ENCODE measurements around the gene IL25.

The IL25 gene

DNA sequence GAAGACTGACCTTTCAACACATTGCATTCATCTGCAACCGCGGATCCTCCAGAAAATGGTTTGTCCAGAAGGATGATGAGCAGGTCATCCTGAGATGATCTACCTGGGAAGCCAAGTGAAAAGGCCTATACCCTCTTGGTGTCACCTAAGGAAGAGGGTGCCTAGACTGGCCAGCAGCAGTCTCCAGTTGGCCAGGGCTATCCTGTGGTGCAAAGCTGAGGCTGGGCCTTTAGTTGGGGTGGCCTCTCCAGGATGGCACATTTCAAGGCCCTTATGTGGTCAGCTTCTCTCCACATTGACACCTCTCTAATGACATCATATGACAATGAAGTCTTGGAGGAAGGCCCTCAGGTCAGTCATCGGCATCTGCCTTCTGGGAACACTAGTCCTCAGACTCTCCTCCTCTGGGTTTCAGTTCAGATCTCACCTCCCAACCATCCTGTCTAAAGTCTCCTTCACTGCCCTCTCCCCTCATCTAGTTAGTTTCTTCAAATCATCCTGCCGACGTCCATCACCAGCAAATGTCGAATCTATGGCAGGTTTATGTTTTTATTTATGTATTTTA, 16.7 kb upstream of the IL25 start:
- no peak for DNase-seq (ENCODE audit: extremely low read depth, low read depth)
- TF ChIP-seq, protein P1, sequence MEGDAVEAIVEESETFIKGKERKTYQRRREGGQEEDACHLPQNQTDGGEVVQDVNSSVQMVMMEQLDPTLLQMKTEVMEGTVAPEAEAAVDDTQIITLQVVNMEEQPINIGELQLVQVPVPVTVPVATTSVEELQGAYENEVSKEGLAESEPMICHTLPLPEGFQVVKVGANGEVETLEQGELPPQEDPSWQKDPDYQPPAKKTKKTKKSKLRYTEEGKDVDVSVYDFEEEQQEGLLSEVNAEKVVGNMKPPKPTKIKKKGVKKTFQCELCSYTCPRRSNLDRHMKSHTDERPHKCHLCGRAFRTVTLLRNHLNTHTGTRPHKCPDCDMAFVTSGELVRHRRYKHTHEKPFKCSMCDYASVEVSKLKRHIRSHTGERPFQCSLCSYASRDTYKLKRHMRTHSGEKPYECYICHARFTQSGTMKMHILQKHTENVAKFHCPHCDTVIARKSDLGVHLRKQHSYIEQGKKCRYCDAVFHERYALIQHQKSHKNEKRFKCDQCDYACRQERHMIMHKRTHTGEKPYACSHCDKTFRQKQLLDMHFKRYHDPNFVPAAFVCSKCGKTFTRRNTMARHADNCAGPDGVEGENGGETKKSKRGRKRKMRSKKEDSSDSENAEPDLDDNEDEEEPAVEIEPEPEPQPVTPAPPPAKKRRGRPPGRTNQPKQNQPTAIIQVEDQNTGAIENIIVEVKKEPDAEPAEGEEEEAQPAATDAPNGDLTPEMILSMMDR (IDR thresholded peaks at IDR 0.05; ENCODE audit: low read depth, low read length) = no peak

DNA sequence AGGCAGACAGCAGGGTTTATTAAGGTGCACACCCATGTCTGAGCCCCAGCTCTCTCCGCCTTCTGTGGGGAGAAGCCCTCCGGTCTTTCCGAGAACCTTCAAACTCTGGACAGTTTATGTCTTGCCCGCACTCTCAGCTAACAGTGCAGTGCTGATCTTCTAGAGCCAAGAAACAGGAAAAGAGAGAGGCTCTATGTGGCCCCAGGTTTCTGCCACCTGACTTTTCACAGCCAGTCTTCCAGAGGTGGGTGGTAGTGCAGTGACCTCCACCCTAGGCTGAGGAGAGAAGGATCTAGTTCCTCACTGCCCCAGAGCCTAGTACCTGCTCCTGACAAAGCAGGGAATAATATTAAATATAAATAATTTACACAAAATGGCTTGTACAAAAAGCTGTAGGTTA, 15.9 kb upstream of the IL25 start:
- TF ChIP-seq, protein P1 (IDR thresholded peaks at IDR 0.05; ENCODE audit: low read depth, low read length) = no peak
- DNase-seq (ENCODE audit: extremely low read depth, low read depth) = no peak

DNA sequence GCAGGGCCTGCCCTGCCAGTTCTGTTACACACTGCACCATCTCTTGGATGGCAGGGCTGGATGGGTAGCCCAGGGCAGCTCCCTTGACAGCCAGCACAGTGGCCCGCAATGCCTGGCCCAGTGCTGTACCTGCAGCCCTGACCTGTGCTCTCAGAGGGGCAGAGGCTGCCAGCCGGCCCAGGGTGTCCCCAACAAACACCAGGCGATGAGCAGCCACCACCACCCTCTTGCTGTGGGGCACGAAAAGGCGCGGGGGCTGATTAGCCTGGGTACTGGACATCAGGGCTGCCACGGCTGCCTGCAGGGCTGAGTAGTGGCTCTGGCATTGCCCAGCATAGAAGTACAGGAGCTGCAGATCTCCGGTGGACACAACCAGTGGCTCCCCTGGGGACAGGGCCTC, 15.3 kb upstream of the IL25 start:
- DNase-seq (ENCODE audit: extremely low read depth, low read depth) = no peak
- TF ChIP-seq, protein P1 (IDR thresholded peaks at IDR 0.05; ENCODE audit: low read depth, low read length) = no peak

DNA sequence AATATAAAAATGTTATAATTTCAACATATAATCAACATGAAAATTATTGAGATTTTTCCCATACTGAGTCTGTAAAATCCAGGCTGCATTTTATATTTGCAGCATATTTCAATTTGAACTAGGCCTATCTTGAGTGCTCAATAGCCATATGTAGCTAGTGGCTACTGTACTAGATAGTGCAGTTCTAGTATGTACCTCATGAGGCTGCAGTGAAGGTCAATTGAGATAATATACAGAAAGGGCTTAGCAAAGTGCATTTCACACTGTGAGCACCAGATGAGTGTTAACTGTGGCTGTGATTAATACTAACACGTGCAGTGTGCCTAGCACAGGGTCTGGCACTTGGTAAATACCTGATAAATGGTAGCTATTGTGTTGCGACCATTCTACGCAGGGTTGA, 14.6 kb upstream of the IL25 start:
- DNase-seq (ENCODE audit: extremely low read depth, low read depth) = no peak
- TF ChIP-seq, protein P1 (IDR thresholded peaks at IDR 0.05; ENCODE audit: low read depth, low read length) = no peak

DNA sequence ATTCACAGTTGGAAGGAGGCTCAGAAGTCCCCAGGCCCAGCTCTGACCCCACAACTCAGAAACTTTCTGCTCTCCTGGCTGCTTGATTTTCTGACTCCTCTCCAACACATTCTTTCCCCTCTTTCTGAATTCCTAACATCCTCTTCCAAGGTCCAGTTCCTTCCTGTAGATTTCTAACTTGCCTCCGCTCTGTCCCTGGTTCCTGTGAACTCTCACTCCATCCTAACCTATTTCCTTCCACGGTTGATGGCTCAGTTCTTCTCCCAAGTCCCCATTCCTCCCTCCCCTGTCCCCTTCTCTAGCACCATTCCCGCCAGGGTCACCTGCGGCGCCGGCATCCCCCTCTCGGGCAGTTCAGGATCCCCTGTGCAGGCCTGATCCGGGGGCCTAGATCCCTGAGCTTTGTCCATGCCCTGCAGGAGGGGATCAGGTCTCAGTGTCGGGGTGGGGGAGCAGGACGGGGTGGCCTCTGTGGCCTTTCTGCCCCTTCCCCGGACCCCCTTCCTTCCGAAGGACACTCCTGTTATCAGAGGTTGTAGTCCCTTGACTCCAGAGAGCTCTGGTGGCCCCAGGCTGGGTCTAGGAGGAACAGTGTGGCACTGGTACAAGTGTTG, 13.9 kb upstream of the IL25 start:
- DNase-seq (ENCODE audit: extremely low read depth, low read depth) = no peak

DNA sequence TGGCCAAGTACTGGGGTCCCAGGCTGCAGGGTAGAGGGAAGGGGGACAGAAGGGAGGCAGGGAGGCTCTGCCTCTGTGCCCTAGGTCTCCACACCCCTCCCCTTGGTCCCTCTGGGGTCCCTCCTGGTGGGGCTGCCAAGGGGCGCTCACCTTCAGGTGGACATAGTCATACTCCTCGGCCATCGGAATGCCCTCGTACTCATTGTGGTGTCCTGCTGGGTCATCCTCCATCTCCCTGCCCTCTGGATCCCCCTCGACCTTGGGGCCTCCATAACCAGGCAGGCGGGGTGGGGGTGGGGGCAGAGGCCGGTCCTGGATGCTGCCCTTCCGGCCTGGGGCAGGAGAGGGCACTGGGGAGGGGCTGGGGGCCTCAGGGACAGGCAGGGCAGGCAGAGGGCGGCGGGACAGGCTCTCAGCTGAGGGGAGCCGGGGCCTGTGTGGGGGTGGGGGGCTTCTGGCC, 13.4 kb upstream of the IL25 start:
- TF ChIP-seq, protein P1 (IDR thresholded peaks at IDR 0.05; ENCODE audit: low read depth, low read length) = no peak

More for the DNA sequence above, 13.9 kb upstream of the IL25 start:
- TF ChIP-seq, protein P1 (IDR thresholded peaks at IDR 0.05; ENCODE audit: low read depth, low read length) = no peak

DNA sequence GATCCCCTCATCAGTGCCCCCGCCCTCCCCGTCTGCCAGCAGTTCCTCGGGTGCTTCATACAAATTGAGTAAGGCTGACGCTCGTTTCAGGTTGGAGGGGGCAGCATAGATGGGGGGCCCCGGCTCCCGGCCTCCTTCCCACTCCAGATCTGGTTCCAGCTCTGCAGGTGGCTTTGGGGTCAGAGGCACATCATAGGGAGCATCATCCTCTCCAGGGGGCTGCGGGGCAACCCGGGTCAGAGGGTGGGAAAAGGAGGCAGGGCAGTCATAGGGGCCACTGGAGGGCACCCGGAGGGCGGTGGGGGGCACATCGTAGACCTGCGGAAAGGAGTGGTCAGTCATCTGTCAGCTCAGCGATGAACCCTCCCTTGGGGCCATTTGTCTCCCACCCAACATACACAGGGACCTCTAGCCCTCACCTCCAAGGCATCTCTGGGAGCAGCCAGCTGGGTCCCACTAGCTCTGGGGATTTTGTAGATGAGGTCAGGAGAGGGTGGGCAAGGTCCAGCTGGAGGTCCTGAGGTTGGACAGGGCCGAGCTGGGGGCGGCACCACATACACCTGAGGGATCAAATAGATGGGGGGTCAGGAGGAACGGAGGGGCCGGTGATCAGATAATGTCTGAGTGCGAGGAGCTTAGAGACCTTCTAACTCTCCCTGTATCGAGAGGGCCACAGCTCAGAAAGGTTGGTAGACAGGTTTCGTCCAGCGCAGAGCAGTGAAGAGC, 12.7 kb upstream of the IL25 start:
- DNase-seq (ENCODE audit: extremely low read depth, low read depth) = no peak
- TF ChIP-seq, protein P1 (IDR thresholded peaks at IDR 0.05; ENCODE audit: low read depth, low read length) = no peak

More for the DNA sequence above, 13.4 kb upstream of the IL25 start:
- DNase-seq (ENCODE audit: extremely low read depth, low read depth) = no peak

All from AG09319 (cell line).